HepG2 (cell line): Measurements from ENCODE around the gene ESYT1. TPM values are rescaled to one million over a fixed set of nuclear protein-coding genes. Genes with fewer than 3 reads are reported as not detected.

Experiments
- ASH2L ChIP-seq: fragments of 300-600, 200-600 bp; sonication (generic); IDR thresholded peaks from 2 replicates; pipeline ENCODE4 v1.7.0; 2017; ENCODE audit warnings: low read depth, mild to moderate bottlenecking, moderate library complexity, mixed read lengths, low read length; ENCODE audit not compliant: insufficient read length
- CEBPG ChIP-seq: IDR thresholded peaks from 2 replicates; pipeline ENCODE4 v1.6.1; 2016
- JUND ChIP-seq: sonication (generic); formaldehyde crosslinking; IDR thresholded peaks from 2 replicates; pipeline ENCODE4 v1.8.0; 2022; ENCODE audit warnings: mild to moderate bottlenecking, missing genetic modification reagents
- PPARG ChIP-seq: conservative IDR thresholded peaks from 2 replicates; pipeline ENCODE4 v1.6.1; 2016; ENCODE audit warnings: missing biosample characterization, missing genetic modification reagents
- SRSF4 ChIP-seq: fragments of 200-400 bp; formaldehyde crosslinking; IDR thresholded peaks from one replicate; pipeline ENCODE4 v1.6.1; 2018; ENCODE audit warnings: mild to moderate bottlenecking, low read depth, low read length, moderate library complexity; ENCODE audit not compliant: poor library complexity, severe bottlenecking
- ZMAT3 ChIP-seq: sonication (generic); formaldehyde crosslinking; conservative IDR thresholded peaks from 2 replicates; pipeline ENCODE4 v1.7.0; 2021; ENCODE audit warnings: missing genetic modification reagents
- ZNF160 ChIP-seq: sonication (generic); formaldehyde crosslinking; IDR thresholded peaks from 2 replicates; pipeline ENCODE4 v1.8.0; 2022; ENCODE audit warnings: mild to moderate bottlenecking, inconsistent platforms, missing genetic modification reagents
- polyA plus RNA-seq, 8 experiments: library from polyadenylated mRNA; depleted of rRNA in 3 of 8; stranded (reverse) in 7 of 8; unstranded in 1 of 8; fragments of >200 nt; fragmentation: Illumina TruSeq in 4 of 8; extraction: Trizol in 4 of 8; gene quantifications; 2 replicates each; pipeline versions ENCODE4 v1.2.1 to v1.2.3, GENCODE V29; 2011 to 2016; ENCODE audit warnings: low read depth in 4 of 8, missing spikeins in 1 of 8, mixed read lengths in 1 of 8; ENCODE audit not compliant: insufficient read depth in 1 of 8
- total RNA-seq, 5 experiments: library from RNA; depleted of rRNA; stranded (reverse); fragments of >200 nt; fragmentation: Illumina TruSeq; extraction: Trizol; gene quantifications; 2 replicates each; pipeline ENCODE4 v1.2.3, GENCODE V29; 2016; ENCODE audit warnings: low read depth in 1 of 5
- TF ChIP-seq, protein P1 (sequence below): sonication (generic); formaldehyde crosslinking; IDR thresholded peaks from 2 replicates; pipeline ENCODE4 v1.5.1; 2020; ENCODE audit warnings: mild to moderate bottlenecking, moderate library complexity, missing genetic modification reagents
- TF ChIP-seq, protein P2 (sequence below): sonication (generic); formaldehyde crosslinking; IDR thresholded peaks from 2 replicates; pipeline ENCODE4 v1.5.1; 2020; ENCODE audit warnings: mild to moderate bottlenecking, missing genetic modification reagents
- TF ChIP-seq, protein P3 (sequence below): sonication (generic); formaldehyde crosslinking; IDR thresholded peaks from 2 replicates; pipeline ENCODE4 v1.4.0; 2020; ENCODE audit warnings: missing genetic modification reagents, borderline replicate concordance
- TF ChIP-seq, protein P4 (sequence below): sonication (generic); formaldehyde crosslinking; IDR thresholded peaks from 2 replicates; pipeline ENCODE4 v1.4.0; 2020; ENCODE audit warnings: mild to moderate bottlenecking, missing genetic modification reagents

Gene ESYT1
- total and polyA plus RNA-seq, 2 of the 13 experiments (the other 11 are each of a cell fraction or from before 2014, with no cell fraction given): 66.9 to 71.0 TPM

DNA sequence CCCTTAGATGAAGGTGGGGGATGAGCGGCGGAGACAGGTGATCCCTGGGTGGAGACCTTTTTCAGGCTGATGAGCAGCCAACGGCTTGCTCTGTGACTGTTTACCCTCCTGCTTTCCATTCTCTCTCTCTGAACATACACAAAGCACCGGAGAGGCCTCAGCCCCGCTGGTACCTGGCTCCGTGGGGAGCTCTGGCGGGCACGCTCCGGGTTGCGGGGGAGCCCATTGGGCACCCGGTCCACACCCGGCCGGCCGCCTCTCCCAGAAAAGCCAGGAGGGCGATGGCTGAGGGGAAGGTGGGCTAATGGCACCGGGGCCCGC, 60.7 kb downstream of the ESYT1 start (continued):
- TF ChIP-seq, protein P1, sequence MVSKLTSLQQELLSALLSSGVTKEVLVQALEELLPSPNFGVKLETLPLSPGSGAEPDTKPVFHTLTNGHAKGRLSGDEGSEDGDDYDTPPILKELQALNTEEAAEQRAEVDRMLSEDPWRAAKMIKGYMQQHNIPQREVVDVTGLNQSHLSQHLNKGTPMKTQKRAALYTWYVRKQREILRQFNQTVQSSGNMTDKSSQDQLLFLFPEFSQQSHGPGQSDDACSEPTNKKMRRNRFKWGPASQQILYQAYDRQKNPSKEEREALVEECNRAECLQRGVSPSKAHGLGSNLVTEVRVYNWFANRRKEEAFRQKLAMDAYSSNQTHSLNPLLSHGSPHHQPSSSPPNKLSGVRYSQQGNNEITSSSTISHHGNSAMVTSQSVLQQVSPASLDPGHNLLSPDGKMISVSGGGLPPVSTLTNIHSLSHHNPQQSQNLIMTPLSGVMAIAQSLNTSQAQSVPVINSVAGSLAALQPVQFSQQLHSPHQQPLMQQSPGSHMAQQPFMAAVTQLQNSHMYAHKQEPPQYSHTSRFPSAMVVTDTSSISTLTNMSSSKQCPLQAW (CRISPR knock-in tag): 0 out of 2 replicates have a peak, but pooled peaks have one; percentile 18
- TF ChIP-seq, protein P2, sequence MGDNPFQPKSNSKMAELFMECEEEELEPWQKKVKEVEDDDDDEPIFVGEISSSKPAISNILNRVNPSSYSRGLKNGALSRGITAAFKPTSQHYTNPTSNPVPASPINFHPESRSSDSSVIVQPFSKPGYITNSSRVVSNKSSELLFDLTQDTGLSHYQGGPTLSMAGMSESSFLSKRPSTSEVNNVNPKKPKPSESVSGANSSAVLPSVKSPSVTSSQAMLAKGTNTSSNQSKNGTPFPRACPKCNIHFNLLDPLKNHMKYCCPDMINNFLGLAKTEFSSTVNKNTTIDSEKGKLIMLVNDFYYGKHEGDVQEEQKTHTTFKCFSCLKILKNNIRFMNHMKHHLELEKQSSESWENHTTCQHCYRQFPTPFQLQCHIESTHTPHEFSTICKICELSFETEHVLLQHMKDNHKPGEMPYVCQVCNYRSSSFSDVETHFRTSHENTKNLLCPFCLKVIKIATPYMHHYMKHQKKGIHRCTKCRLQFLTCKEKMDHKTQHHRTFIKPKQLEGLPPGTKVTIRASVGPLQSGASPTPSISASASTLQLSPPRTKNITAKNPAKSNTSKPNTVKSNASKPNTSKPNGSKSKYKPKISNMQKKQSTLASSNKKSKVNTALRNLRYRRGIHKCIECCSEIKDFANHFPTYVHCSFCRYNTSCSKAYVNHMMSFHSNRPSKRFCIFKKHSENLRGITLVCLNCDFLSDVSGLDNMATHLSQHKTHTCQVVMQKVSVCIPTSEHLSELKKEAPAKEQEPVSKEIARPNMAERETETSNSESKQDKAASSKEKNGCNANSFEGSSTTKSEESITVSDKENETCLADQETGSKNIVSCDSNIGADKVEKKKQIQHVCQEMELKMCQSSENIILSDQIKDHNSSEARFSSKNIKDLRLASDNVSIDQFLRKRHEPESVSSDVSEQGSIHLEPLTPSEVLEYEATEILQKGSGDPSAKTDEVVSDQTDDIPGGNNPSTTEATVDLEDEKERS (CRISPR knock-in tag): no peak
- TF ChIP-seq JUND (CRISPR knock-in tag) (no peak), ZNF160 (0 out of 2 replicates have a peak, but pooled peaks have one; percentile 2), PPARG (no peak), CEBPG (CRISPR knock-in tag) (no peak), ASH2L (no peak), ZMAT3 (CRISPR knock-in tag) (0 out of 2 replicates have a peak, but pooled peaks have one; percentile 2), SRSF4 (no peak)
- TF ChIP-seq, protein P3, sequence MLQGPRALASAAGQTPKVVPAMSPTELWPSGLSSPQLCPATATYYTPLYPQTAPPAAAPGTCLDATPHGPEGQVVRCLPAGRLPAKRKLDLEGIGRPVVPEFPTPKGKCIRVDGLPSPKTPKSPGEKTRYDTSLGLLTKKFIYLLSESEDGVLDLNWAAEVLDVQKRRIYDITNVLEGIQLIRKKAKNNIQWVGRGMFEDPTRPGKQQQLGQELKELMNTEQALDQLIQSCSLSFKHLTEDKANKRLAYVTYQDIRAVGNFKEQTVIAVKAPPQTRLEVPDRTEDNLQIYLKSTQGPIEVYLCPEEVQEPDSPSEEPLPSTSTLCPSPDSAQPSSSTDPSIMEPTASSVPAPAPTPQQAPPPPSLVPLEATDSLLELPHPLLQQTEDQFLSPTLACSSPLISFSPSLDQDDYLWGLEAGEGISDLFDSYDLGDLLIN (CRISPR knock-in tag): no peak
- TF ChIP-seq, protein P4, sequence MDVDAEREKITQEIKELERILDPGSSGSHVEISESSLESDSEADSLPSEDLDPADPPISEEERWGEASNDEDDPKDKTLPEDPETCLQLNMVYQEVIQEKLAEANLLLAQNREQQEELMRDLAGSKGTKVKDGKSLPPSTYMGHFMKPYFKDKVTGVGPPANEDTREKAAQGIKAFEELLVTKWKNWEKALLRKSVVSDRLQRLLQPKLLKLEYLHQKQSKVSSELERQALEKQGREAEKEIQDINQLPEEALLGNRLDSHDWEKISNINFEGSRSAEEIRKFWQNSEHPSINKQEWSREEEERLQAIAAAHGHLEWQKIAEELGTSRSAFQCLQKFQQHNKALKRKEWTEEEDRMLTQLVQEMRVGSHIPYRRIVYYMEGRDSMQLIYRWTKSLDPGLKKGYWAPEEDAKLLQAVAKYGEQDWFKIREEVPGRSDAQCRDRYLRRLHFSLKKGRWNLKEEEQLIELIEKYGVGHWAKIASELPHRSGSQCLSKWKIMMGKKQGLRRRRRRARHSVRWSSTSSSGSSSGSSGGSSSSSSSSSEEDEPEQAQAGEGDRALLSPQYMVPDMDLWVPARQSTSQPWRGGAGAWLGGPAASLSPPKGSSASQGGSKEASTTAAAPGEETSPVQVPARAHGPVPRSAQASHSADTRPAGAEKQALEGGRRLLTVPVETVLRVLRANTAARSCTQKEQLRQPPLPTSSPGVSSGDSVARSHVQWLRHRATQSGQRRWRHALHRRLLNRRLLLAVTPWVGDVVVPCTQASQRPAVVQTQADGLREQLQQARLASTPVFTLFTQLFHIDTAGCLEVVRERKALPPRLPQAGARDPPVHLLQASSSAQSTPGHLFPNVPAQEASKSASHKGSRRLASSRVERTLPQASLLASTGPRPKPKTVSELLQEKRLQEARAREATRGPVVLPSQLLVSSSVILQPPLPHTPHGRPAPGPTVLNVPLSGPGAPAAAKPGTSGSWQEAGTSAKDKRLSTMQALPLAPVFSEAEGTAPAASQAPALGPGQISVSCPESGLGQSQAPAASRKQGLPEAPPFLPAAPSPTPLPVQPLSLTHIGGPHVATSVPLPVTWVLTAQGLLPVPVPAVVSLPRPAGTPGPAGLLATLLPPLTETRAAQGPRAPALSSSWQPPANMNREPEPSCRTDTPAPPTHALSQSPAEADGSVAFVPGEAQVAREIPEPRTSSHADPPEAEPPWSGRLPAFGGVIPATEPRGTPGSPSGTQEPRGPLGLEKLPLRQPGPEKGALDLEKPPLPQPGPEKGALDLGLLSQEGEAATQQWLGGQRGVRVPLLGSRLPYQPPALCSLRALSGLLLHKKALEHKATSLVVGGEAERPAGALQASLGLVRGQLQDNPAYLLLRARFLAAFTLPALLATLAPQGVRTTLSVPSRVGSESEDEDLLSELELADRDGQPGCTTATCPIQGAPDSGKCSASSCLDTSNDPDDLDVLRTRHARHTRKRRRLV: peak; percentile 38; the same call in 1 of the 2 replicates
